GM23338 (cell line): ENCODE results near the gene MAFB. TPM values are rescaled to one million over a fixed set of nuclear protein-coding genes. Genes with fewer than 3 reads are reported as not detected.

Source experiments
- ATAC-seq: fragments of 200-7000 bp; cut with Tn5 transposase; 3 replicates; pipeline ENCODE4 v1.9.1; 2020
- DNase-seq: peaks from one replicate; pipeline ENCODE4 v3.0.0-alpha.2; 2015; ENCODE audit warnings: low spot score
- H2AFZ ChIP-seq: fragments of 200-600 bp; sonication (generic); 2 replicates; pipeline ENCODE4 v1.8.0; 2016; ENCODE audit warnings: antibody characterized with exemption, mild to moderate bottlenecking, moderate library complexity
- H3F3A ChIP-seq: fragments of 200-600 bp; sonication (generic); replicated peaks from 2 replicates; pipeline ENCODE4 v1.8.0; 2017; ENCODE audit warnings: antibody characterized with exemption, mixed run types, low read depth
- H3K27ac ChIP-seq: fragments of 200-600 bp; sonication (generic); 2 replicates; pipeline ENCODE4 v1.6.1; 2016; ENCODE audit warnings: low read depth
- H3K27me3 ChIP-seq: fragments of 200-600 bp; sonication (generic); 2 replicates; pipeline ENCODE4 v1.8.0; 2016; ENCODE audit warnings: mild to moderate bottlenecking, mixed run types, moderate library complexity; ENCODE audit not compliant: insufficient read depth
- H3K36me3 ChIP-seq: fragments of 200-600 bp; sonication (generic); 2 replicates; pipeline ENCODE4 v1.8.0; 2016; ENCODE audit warnings: mild to moderate bottlenecking; ENCODE audit not compliant: insufficient read depth
- H3K4me1 ChIP-seq: fragments of 200-600 bp; sonication (generic); 2 replicates; pipeline ENCODE4 v1.8.0; 2016; ENCODE audit warnings: mild to moderate bottlenecking, moderate library complexity; ENCODE audit not compliant: insufficient read depth
- H3K4me2 ChIP-seq: fragments of 200-600 bp; sonication (generic); 2 replicates; pipeline ENCODE4 v1.7.1; 2017; ENCODE audit warnings: mixed run types
- H3K4me3 ChIP-seq: fragments of 200-600 bp; sonication (generic); 2 replicates; pipeline ENCODE4 v1.6.1; 2016; ENCODE audit warnings: mixed run types
- H3K79me2 ChIP-seq: fragments of 200-600 bp; sonication (generic); replicated peaks from 2 replicates; pipeline ENCODE4 v1.8.0; 2017; ENCODE audit warnings: mild to moderate bottlenecking; ENCODE audit not compliant: insufficient read depth
- H3K9me2 ChIP-seq: fragments of 200-600 bp; sonication (generic); 2 replicates; pipeline ENCODE4 v1.8.0; 2017; ENCODE audit not compliant: insufficient read depth
- H4K20me1 ChIP-seq: fragments of 200-600 bp; sonication (generic); replicated peaks from 2 replicates; pipeline ENCODE4 v1.8.0; 2017; ENCODE audit warnings: mild to moderate bottlenecking; ENCODE audit not compliant: insufficient read depth
- H3K27ac Mint-ChIP-seq: 2 replicates; pipeline ENCODE4 v1.8.0; 2020; ENCODE audit warnings: inconsistent platforms, mild to moderate bottlenecking, moderate library complexity, mixed read lengths
- H3K27me3 Mint-ChIP-seq: 3 replicates; pipeline ENCODE4 v1.8.0; 2022; ENCODE audit warnings: low read depth, mild to moderate bottlenecking, moderate library complexity, mixed read lengths, inconsistent platforms; ENCODE audit not compliant: insufficient read depth, poor library complexity
- H3K36me3 Mint-ChIP-seq: 3 replicates; pipeline ENCODE4 v1.8.0; 2021; ENCODE audit warnings: low read depth, mild to moderate bottlenecking, inconsistent platforms, moderate library complexity, mixed read lengths
- H3K4me1 Mint-ChIP-seq: 3 replicates; pipeline ENCODE4 v1.8.0; 2020; ENCODE audit warnings: mild to moderate bottlenecking, inconsistent platforms, mixed read lengths
- H3K4me3 Mint-ChIP-seq: 3 replicates; pipeline ENCODE4 v1.8.0; 2021; ENCODE audit warnings: moderate library complexity, mild to moderate bottlenecking, inconsistent platforms, mixed read lengths
- H3K9me3 Mint-ChIP-seq: 3 replicates; pipeline ENCODE4 v1.8.0; 2020; ENCODE audit warnings: moderate library complexity, mild to moderate bottlenecking, inconsistent platforms, mixed read lengths
- EZH2phosphoT487 ChIP-seq: fragments of 200-600 bp; sonication (generic); IDR thresholded peaks from one replicate; pipeline ENCODE4 v1.8.1; 2018; ENCODE audit warnings: antibody characterized with exemption; ENCODE audit not compliant: unreplicated experiment
- NANOG ChIP-seq: IDR thresholded peaks from 2 replicates; pipeline ENCODE4 v1.6.1; 2016; ENCODE audit warnings: antibody characterized with exemption, borderline replicate concordance
- ZNF114 ChIP-seq: fragments of 250-450 bp; sonication (Bioruptor Pico); IDR thresholded peaks from 2 replicates; pipeline ENCODE4 v1.5.0; 2020; ENCODE audit warnings: mild to moderate bottlenecking, moderate library complexity
- polyA plus RNA-seq: library from polyadenylated mRNA; unstranded; fragments of >200 nt; fragmentation: Nextera tagmentation; extraction: Ambion mirVana; gene quantifications from 2 replicates; pipeline ENCODE4 v1.2.1, GENCODE V29; 2016
- total RNA-seq: library from RNA; depleted of rRNA; stranded (reverse); fragments of >200 nt; shearing (Covaris generic); gene quantifications from 2 replicates; pipeline ENCODE4 v1.2.3, GENCODE V29; 2014
- TF ChIP-seq, protein P1 (sequence below): fragments of 250-450 bp; sonication (Bioruptor Pico); IDR thresholded peaks from 2 replicates; pipeline ENCODE4 v1.5.0; 2020; ENCODE audit warnings: mild to moderate bottlenecking, moderate library complexity
- TF ChIP-seq, protein P2 (sequence below): IDR thresholded peaks from one replicate; pipeline ENCODE4 v1.6.1; 2018; ENCODE audit warnings: antibody characterized with exemption; ENCODE audit not compliant: unreplicated experiment
- TF ChIP-seq, protein P3 (sequence below), 2 experiments: fragments of 200-600 bp in 1 of 2; sonication (generic) in 1 of 2; conservative IDR thresholded peaks; 2 replicates each; pipeline versions ENCODE4 v1.5.1 to v1.6.1; 2016 to 2017; ENCODE audit warnings: antibody characterized with exemption in 2 of 2, low read depth in 2 of 2, mild to moderate bottlenecking in 2 of 2, moderate library complexity in 1 of 2
- TF ChIP-seq, protein P4 (sequence below): IDR thresholded peaks from 2 replicates; pipeline ENCODE4 v1.6.1; 2016; ENCODE audit warnings: antibody characterized with exemption

MAFB gene
- total and polyA plus RNA-seq, 2 experiments from 2014 or later = 1.6 to 2.3 TPM

DNA sequence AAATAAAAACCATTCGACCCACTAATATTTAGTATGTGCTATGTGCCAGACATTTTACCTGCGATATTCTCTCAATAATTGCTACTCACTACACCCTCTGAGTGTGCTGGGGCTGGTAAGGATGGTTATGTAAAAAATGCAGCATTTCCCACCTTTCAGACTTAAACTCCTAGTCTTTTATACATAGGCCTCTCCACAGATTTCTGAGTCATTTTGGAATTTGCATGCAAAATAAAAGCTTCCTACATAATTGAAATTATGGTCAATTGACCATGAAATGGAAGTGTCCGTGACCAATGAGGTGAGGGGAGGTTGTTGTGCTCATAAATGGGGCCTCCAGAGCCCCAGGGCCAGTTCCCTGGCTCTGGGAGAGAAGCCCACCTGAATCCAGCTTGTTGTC is 37.7 kb upstream of the MAFB start:
- Histone ChIP-seq H3K27me3 (no peaks in the 10 kb centered on the region), H3K4me2 (no peak overlapping the region), H2AFZ (no peak overlapping the region), H3K79me2 (no peaks in the 10 kb centered on the region), H3K9me2 (no peaks in the 10 kb centered on the region), H3K27ac (no peak overlapping the region), H3F3A (no peaks in the 10 kb centered on the region), H4K20me1 (no peaks in the 10 kb centered on the region), H3K4me1 (no peaks in the 10 kb centered on the region), H3K36me3 (no peaks in the 10 kb centered on the region), H3K4me3 (no peak overlapping the region)
- DNase-seq (no peak), ATAC-seq (no peak)
- Mint-ChIP-seq H3K36me3 (no peaks in the 10 kb centered on the region; the same call in 2 of the 3 replicates), H3K4me3 (no peak overlapping the region), H3K4me1 (no peaks in the 10 kb centered on the region), H3K27ac (no peak overlapping the region), H3K27me3 (no peaks in the 10 kb centered on the region), H3K9me3 (peaks cover 7% of the 10 kb centered on the region; the same call in 2 of the 3 replicates)
- TF ChIP-seq, protein P1, sequence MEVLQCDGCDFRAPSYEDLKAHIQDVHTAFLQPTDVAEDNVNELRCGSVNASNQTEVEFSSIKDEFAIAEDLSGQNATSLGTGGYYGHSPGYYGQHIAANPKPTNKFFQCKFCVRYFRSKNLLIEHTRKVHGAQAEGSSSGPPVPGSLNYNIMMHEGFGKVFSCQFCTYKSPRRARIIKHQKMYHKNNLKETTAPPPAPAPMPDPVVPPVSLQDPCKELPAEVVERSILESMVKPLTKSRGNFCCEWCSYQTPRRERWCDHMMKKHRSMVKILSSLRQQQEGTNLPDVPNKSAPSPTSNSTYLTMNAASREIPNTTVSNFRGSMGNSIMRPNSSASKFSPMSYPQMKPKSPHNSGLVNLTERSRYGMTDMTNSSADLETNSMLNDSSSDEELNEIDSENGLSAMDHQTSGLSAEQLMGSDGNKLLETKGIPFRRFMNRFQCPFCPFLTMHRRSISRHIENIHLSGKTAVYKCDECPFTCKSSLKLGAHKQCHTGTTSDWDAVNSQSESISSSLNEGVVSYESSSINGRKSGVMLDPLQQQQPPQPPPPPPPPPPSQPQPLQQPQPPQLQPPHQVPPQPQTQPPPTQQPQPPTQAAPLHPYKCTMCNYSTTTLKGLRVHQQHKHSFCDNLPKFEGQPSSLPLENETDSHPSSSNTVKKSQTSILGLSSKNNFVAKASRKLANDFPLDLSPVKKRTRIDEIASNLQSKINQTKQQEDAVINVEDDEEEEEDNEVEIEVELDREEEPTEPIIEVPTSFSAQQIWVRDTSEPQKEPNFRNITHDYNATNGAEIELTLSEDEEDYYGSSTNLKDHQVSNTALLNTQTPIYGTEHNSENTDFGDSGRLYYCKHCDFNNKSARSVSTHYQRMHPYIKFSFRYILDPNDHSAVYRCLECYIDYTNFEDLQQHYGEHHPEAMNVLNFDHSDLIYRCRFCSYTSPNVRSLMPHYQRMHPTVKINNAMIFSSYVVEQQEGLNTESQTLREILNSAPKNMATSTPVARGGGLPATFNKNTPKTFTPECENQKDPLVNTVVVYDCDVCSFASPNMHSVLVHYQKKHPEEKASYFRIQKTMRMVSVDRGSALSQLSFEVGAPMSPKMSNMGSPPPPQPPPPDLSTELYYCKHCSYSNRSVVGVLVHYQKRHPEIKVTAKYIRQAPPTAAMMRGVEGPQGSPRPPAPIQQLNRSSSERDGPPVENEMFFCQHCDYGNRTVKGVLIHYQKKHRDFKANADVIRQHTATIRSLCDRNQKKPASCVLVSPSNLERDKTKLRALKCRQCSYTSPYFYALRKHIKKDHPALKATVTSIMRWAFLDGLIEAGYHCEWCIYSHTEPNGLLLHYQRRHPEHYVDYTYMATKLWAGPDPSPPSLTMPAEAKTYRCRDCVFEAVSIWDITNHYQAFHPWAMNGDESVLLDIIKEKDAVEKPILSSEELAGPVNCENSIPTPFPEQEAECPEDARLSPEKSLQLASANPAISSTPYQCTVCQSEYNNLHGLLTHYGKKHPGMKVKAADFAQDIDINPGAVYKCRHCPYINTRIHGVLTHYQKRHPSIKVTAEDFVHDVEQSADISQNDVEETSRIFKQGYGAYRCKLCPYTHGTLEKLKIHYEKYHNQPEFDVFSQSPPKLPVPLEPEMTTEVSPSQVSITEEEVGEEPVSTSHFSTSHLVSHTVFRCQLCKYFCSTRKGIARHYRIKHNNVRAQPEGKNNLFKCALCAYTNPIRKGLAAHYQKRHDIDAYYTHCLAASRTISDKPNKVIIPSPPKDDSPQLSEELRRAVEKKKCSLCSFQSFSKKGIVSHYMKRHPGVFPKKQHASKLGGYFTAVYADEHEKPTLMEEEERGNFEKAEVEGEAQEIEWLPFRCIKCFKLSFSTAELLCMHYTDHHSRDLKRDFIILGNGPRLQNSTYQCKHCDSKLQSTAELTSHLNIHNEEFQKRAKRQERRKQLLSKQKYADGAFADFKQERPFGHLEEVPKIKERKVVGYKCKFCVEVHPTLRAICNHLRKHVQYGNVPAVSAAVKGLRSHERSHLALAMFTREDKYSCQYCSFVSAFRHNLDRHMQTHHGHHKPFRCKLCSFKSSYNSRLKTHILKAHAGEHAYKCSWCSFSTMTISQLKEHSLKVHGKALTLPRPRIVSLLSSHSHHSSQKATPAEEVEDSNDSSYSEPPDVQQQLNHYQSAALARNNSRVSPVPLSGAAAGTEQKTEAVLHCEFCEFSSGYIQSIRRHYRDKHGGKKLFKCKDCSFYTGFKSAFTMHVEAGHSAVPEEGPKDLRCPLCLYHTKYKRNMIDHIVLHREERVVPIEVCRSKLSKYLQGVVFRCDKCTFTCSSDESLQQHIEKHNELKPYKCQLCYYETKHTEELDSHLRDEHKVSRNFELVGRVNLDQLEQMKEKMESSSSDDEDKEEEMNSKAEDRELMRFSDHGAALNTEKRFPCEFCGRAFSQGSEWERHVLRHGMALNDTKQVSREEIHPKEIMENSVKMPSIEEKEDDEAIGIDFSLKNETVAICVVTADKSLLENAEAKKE (CRISPR knock-in tag) = no peak
- TF ChIP-seq, protein P2, sequence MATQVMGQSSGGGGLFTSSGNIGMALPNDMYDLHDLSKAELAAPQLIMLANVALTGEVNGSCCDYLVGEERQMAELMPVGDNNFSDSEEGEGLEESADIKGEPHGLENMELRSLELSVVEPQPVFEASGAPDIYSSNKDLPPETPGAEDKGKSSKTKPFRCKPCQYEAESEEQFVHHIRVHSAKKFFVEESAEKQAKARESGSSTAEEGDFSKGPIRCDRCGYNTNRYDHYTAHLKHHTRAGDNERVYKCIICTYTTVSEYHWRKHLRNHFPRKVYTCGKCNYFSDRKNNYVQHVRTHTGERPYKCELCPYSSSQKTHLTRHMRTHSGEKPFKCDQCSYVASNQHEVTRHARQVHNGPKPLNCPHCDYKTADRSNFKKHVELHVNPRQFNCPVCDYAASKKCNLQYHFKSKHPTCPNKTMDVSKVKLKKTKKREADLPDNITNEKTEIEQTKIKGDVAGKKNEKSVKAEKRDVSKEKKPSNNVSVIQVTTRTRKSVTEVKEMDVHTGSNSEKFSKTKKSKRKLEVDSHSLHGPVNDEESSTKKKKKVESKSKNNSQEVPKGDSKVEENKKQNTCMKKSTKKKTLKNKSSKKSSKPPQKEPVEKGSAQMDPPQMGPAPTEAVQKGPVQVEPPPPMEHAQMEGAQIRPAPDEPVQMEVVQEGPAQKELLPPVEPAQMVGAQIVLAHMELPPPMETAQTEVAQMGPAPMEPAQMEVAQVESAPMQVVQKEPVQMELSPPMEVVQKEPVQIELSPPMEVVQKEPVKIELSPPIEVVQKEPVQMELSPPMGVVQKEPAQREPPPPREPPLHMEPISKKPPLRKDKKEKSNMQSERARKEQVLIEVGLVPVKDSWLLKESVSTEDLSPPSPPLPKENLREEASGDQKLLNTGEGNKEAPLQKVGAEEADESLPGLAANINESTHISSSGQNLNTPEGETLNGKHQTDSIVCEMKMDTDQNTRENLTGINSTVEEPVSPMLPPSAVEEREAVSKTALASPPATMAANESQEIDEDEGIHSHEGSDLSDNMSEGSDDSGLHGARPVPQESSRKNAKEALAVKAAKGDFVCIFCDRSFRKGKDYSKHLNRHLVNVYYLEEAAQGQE = no peak
- TF ChIP-seq NANOG = no peak
- TF ChIP-seq, protein P3, sequence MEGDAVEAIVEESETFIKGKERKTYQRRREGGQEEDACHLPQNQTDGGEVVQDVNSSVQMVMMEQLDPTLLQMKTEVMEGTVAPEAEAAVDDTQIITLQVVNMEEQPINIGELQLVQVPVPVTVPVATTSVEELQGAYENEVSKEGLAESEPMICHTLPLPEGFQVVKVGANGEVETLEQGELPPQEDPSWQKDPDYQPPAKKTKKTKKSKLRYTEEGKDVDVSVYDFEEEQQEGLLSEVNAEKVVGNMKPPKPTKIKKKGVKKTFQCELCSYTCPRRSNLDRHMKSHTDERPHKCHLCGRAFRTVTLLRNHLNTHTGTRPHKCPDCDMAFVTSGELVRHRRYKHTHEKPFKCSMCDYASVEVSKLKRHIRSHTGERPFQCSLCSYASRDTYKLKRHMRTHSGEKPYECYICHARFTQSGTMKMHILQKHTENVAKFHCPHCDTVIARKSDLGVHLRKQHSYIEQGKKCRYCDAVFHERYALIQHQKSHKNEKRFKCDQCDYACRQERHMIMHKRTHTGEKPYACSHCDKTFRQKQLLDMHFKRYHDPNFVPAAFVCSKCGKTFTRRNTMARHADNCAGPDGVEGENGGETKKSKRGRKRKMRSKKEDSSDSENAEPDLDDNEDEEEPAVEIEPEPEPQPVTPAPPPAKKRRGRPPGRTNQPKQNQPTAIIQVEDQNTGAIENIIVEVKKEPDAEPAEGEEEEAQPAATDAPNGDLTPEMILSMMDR (conservative IDR thresholded peaks at IDR 0.05; ENCODE audit: low read depth in 2 of 2) = no peak
- no peak for TF ChIP-seq ZNF114
- TF ChIP-seq EZH2phosphoT487 = no peak
- TF ChIP-seq, protein P4, sequence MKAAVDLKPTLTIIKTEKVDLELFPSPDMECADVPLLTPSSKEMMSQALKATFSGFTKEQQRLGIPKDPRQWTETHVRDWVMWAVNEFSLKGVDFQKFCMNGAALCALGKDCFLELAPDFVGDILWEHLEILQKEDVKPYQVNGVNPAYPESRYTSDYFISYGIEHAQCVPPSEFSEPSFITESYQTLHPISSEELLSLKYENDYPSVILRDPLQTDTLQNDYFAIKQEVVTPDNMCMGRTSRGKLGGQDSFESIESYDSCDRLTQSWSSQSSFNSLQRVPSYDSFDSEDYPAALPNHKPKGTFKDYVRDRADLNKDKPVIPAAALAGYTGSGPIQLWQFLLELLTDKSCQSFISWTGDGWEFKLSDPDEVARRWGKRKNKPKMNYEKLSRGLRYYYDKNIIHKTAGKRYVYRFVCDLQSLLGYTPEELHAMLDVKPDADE = no peak
